K562 (cell line): ENCODE results near the gene FOXR1. TPM values are rescaled to one million over a fixed set of nuclear protein-coding genes. Genes with fewer than 3 reads are reported as not detected.

Experiments
- C11orf30 ChIP-seq: fragments of 450-650 bp; IDR thresholded peaks from 2 replicates; pipeline ENCODE4 v1.6.1; 2016; ENCODE audit warnings: low read depth, mild to moderate bottlenecking
- COPS2 ChIP-seq: fragments of 450-650 bp; conservative IDR thresholded peaks from 2 replicates; pipeline ENCODE4 v1.6.1; 2016; ENCODE audit warnings: mild to moderate bottlenecking, moderate library complexity
- CXXC5 ChIP-seq: fragments of 250-450 bp; sonication (Bioruptor Pico); IDR thresholded peaks from 2 replicates; pipeline ENCODE4 v1.8.0; 2022; ENCODE audit warnings: inconsistent platforms, mild to moderate bottlenecking, moderate library complexity
- MAZ ChIP-seq, 2 experiments: fragments of 450-650 bp in 1 of 2; sonication (generic) in 1 of 2; formaldehyde crosslinking; IDR thresholded peaks in 1 of 2; conservative IDR thresholded peaks in 1 of 2; 2 replicates each; pipeline versions ENCODE4 v1.4.0 to v1.5.0; 2020; ENCODE audit warnings: mild to moderate bottlenecking in 1 of 2, missing genetic modification reagents in 1 of 2
- NFRKB ChIP-seq: fragments of 450-650 bp; IDR thresholded peaks from 2 replicates; pipeline ENCODE4 v1.6.1; 2016; ENCODE audit warnings: low read depth
- PCBP2 ChIP-seq: fragments of 200-400 bp; formaldehyde crosslinking; IDR thresholded peaks from 2 replicates; pipeline ENCODE4 v1.6.1; 2018; ENCODE audit warnings: low read length, low read depth, mild to moderate bottlenecking, moderate library complexity; ENCODE audit not compliant: poor library complexity, severe bottlenecking
- RB1 ChIP-seq: fragments of 450-650 bp; IDR thresholded peaks from 2 replicates; pipeline ENCODE4 v1.6.1; 2017; ENCODE audit warnings: low read depth, mild to moderate bottlenecking
- SIRT6 ChIP-seq: IDR thresholded peaks from one replicate; pipeline ENCODE4 v1.6.1; 2012; ENCODE audit warnings: low read depth, mild to moderate bottlenecking, control low read depth, inconsistent platforms, low read length, moderate library complexity
- SMARCC2 ChIP-seq: fragments of 450-650 bp; IDR thresholded peaks from 2 replicates; pipeline ENCODE4 v1.6.1; 2017; ENCODE audit warnings: antibody characterized with exemption, moderate library complexity, mild to moderate bottlenecking, low read depth
- SMARCE1 ChIP-seq: fragments of 450-650 bp; IDR thresholded peaks from 2 replicates; pipeline ENCODE4 v1.7.1; 2016; ENCODE audit warnings: mild to moderate bottlenecking
- TBL1XR1 ChIP-seq, 2 experiments: IDR thresholded peaks; 2 replicates each; pipeline ENCODE4 v1.6.1; 2012; ENCODE audit warnings: improper control_type of control experiment in 2 of 2, low read length in 2 of 2, mild to moderate bottlenecking in 1 of 2
- TEAD2 ChIP-seq: fragments of 450-650 bp; IDR thresholded peaks from 2 replicates; pipeline ENCODE4 v1.6.1; 2016; ENCODE audit warnings: missing genetic modification characterization, control low read depth, missing compliant biosample characterization
- ZNF217 ChIP-seq: sonication (generic); formaldehyde crosslinking; IDR thresholded peaks from 2 replicates; pipeline ENCODE4 v1.8.0; 2022; ENCODE audit warnings: mild to moderate bottlenecking, missing genetic modification reagents
- ZNF24 ChIP-seq: fragments of 450-650 bp; IDR thresholded peaks from 2 replicates; pipeline ENCODE4 v1.6.1; 2016
- ZNF445 ChIP-seq: fragments of 250-450 bp; sonication (Bioruptor Pico); IDR thresholded peaks from 2 replicates; pipeline ENCODE4 v1.4.0; 2020; ENCODE audit warnings: low read depth, mild to moderate bottlenecking, moderate library complexity
- polyA plus RNA-seq, 8 experiments: library from polyadenylated mRNA; depleted of rRNA in 4 of 8; stranded (reverse) in 5 of 8; unstranded in 3 of 8; fragments of >200 nt; fragmentation: Nextera tagmentation in 2 of 8; fragmentation: Illumina TruSeq in 1 of 8; extraction: Ambion mirVana in 2 of 8; extraction: Trizol in 1 of 8; gene quantifications; 2 replicates each; pipeline versions ENCODE4 v1.2.1 to v1.2.3, GENCODE V29; 2011 to 2014; ENCODE audit warnings: inconsistent platforms in 1 of 8, missing spikeins in 1 of 8
- total RNA-seq, 7 experiments: library from RNA; depleted of rRNA in 6 of 7; stranded (reverse); fragments of >200 nt in 6 of 7; fragmentation: Illumina TruSeq in 2 of 7; extraction: Trizol in 2 of 7; gene quantifications; 2 replicates each; pipeline versions ENCODE4 v1.2.1 to v1.2.3, GENCODE V29; 2011 to 2021; ENCODE audit warnings: low replicate concordance in 1 of 7
- TF ChIP-seq, protein P1 (sequence below): IDR thresholded peaks from 2 replicates; pipeline ENCODE4 v1.6.1; 2014; ENCODE audit warnings: antibody characterized with exemption
- TF ChIP-seq, protein P2 (sequence below): fragments of 250-450 bp; sonication (Bioruptor Pico); IDR thresholded peaks from 2 replicates; pipeline ENCODE4 v1.5.0; 2020; ENCODE audit warnings: mild to moderate bottlenecking
- TF ChIP-seq, protein P3 (sequence below): fragments of 250-450 bp; sonication (Bioruptor Pico); IDR thresholded peaks from 2 replicates; pipeline ENCODE4 v1.4.0; 2020

The FOXR1 gene
- total and polyA plus RNA-seq, 9 of the 15 experiments (the other 6 are each of a cell fraction or from before 2014, with no cell fraction given), result not detected

DNA sequence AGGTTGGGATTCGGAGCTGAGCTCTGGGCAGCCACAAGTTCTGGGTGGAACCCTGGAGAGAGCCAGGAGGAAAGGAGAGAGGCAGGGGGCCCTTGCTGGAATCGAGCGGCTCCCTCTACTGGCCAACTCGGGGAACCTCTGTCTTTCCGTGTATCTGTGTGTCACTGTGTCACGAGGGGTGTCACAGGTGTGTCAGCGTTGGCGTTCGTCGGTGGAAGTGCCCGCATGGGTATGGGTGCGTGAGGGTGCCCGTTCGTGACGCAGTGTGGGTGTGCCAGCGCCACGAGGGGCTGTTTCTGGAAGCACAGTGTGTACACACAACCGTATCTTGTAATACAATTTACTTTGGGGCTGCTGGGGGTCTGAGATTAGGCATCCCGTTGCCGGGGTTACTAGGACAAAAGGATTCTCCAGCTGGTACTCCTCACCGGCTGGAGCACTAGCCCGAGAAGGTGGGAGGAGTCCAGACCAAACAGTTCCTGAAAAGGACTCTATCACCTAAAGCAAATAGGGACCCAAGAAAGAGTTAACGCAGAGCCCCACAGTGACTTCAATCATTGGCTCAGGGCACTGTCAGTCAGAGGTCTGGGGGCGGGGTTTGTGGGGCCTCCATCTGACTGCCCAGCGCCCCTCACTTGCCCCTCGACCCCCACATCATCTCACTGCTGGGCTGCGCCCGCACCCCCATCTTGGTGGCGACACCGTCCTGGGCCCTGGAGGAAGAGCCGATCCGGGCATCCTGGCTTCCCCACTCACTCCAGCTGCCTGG, 43.3 kb upstream of the FOXR1 start (continued):
- TF ChIP-seq SMARCE1, result 0 out of 2 replicates have a peak, but pooled peaks have one; percentile 20
- TF ChIP-seq ZNF24, result no peak
- TF ChIP-seq, protein P1, sequence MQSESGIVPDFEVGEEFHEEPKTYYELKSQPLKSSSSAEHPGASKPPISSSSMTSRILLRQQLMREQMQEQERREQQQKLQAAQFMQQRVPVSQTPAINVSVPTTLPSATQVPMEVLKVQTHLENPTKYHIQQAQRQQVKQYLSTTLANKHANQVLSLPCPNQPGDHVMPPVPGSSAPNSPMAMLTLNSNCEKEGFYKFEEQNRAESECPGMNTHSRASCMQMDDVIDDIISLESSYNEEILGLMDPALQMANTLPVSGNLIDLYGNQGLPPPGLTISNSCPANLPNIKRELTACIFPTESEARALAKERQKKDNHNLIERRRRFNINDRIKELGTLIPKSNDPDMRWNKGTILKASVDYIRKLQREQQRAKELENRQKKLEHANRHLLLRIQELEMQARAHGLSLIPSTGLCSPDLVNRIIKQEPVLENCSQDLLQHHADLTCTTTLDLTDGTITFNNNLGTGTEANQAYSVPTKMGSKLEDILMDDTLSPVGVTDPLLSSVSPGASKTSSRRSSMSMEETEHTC, result peak; percentile 95
- TF ChIP-seq NFRKB, result no peak
- no peak for TF ChIP-seq TEAD2 (tag)
- peak; percentile 27; the same call in 1 of the 2 replicates for TF ChIP-seq RB1
- no peak for TF ChIP-seq C11orf30
- TF ChIP-seq, protein P2, sequence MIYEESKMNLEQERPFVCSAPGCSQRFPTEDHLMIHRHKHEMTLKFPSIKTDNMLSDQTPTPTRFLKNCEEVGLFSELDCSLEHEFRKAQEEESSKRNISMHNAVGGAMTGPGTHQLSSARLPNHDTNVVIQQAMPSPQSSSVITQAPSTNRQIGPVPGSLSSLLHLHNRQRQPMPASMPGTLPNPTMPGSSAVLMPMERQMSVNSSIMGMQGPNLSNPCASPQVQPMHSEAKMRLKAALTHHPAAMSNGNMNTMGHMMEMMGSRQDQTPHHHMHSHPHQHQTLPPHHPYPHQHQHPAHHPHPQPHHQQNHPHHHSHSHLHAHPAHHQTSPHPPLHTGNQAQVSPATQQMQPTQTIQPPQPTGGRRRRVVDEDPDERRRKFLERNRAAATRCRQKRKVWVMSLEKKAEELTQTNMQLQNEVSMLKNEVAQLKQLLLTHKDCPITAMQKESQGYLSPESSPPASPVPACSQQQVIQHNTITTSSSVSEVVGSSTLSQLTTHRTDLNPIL (CRISPR knock-in tag), result no peak
- TF ChIP-seq COPS2, result no peak
- peak; percentile 66 for TF ChIP-seq CXXC5 (CRISPR knock-in tag)
- TF ChIP-seq ZNF217, result no peak
- TF ChIP-seq, protein P3, sequence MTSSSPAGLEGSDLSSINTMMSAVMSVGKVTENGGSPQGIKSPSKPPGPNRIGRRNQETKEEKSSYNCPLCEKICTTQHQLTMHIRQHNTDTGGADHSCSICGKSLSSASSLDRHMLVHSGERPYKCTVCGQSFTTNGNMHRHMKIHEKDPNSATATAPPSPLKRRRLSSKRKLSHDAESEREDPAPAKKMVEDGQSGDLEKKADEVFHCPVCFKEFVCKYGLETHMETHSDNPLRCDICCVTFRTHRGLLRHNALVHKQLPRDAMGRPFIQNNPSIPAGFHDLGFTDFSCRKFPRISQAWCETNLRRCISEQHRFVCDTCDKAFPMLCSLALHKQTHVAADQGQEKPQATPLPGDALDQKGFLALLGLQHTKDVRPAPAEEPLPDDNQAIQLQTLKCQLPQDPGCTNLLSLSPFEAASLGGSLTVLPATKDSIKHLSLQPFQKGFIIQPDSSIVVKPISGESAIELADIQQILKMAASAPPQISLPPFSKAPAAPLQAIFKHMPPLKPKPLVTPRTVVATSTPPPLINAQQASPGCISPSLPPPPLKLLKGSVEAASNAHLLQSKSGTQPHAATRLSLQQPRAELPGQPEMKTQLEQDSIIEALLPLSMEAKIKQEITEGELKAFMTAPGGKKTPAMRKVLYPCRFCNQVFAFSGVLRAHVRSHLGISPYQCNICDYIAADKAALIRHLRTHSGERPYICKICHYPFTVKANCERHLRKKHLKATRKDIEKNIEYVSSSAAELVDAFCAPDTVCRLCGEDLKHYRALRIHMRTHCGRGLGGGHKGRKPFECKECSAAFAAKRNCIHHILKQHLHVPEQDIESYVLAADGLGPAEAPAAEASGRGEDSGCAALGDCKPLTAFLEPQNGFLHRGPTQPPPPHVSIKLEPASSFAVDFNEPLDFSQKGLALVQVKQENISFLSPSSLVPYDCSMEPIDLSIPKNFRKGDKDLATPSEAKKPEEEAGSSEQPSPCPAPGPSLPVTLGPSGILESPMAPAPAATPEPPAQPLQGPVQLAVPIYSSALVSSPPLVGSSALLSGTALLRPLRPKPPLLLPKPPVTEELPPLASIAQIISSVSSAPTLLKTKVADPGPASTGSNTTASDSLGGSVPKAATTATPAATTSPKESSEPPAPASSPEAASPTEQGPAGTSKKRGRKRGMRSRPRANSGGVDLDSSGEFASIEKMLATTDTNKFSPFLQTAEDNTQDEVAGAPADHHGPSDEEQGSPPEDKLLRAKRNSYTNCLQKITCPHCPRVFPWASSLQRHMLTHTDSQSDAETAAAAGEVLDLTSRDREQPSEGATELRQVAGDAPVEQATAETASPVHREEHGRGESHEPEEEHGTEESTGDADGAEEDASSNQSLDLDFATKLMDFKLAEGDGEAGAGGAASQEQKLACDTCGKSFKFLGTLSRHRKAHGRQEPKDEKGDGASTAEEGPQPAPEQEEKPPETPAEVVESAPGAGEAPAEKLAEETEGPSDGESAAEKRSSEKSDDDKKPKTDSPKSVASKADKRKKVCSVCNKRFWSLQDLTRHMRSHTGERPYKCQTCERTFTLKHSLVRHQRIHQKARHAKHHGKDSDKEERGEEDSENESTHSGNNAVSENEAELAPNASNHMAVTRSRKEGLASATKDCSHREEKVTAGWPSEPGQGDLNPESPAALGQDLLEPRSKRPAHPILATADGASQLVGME, result 0 out of 2 replicates have a peak, but pooled peaks have one; percentile 31
- TF ChIP-seq SIRT6, result no peak
- no peak for TF ChIP-seq PCBP2
- TF ChIP-seq SMARCC2, result peak; percentile 27; the same call in 1 of the 2 replicates
- 0 out of 4 replicates have a peak, but pooled peaks of 1 of the 2 experiments have one; percentile 5 for TF ChIP-seq TBL1XR1 (IDR thresholded peaks at IDR 0.05; ENCODE audit: low read length in 2 of 2)
- no peak for TF ChIP-seq ZNF445 (CRISPR knock-in tag)
- TF ChIP-seq MAZ (CRISPR knock-in tag; conservative IDR thresholded peaks at IDR 0.05 in 1 of 2, IDR thresholded peaks at IDR 0.05 in 1 of 2), result peak; percentile 62 to 76
